Liver (tissue), 9 donors: ENCODE measurements around the gene TRIM26. TPM values are rescaled to one million over a fixed set of nuclear protein-coding genes. Genes with fewer than 3 reads are reported as not detected.

Experiments used
- DNase-seq: peaks from one replicate; pipeline ENCODE4 v3.0.0-alpha.2; 2017; ENCODE audit warnings: low spot score
- H3K27ac ChIP-seq, 2 donors: one replicate each; pipeline ENCODE4 v1.7.0; 2013; ENCODE audit warnings: inconsistent platforms in 2 of 2, low read length in 2 of 2, control low read depth in 1 of 2, low read depth in 1 of 2, mild to moderate bottlenecking in 1 of 2
- H3K27me3 ChIP-seq, 4 donors: one replicate each; pipeline versions ENCODE4 v1.6.1 to v1.7.0; 2013; ENCODE audit warnings: low read length in 3 of 4, inconsistent platforms in 1 of 4, mild to moderate bottlenecking in 1 of 4, moderate library complexity in 1 of 4; ENCODE audit not compliant: control insufficient read depth in 4 of 4, insufficient read depth in 4 of 4
- H3K36me3 ChIP-seq, 4 donors: one replicate each; pipeline versions ENCODE4 v1.6.1 to v1.7.0; 2013; ENCODE audit warnings: low read length in 3 of 4, mild to moderate bottlenecking in 3 of 4, low read depth in 1 of 4, moderate library complexity in 1 of 4; ENCODE audit not compliant: control insufficient read depth in 4 of 4, insufficient read depth in 3 of 4
- H3K4me1 ChIP-seq, 4 donors: one replicate each; pipeline versions ENCODE4 v1.6.1 to v1.7.0; 2013; ENCODE audit warnings: low read length in 3 of 4, mild to moderate bottlenecking in 3 of 4, moderate library complexity in 1 of 4; ENCODE audit not compliant: control insufficient read depth in 4 of 4, insufficient read depth in 4 of 4
- H3K4me3 ChIP-seq, 3 donors: one replicate each; pipeline versions ENCODE4 v1.6.1 to v1.7.0; 2013; ENCODE audit warnings: low read length in 3 of 3, control low read depth in 1 of 3, low read depth in 1 of 3, mild to moderate bottlenecking in 1 of 3
- H3K9ac ChIP-seq, 2 donors: one replicate each; pipeline ENCODE4 v1.7.0; 2013; ENCODE audit warnings: low read length in 2 of 2, mild to moderate bottlenecking in 2 of 2, moderate library complexity in 2 of 2, control low read depth in 1 of 2, low read depth in 1 of 2
- H3K9me3 ChIP-seq, 4 donors: one replicate each; pipeline versions ENCODE4 v1.6.1 to v1.7.0; 2013; ENCODE audit warnings: low read length in 3 of 4; ENCODE audit not compliant: control insufficient read depth in 4 of 4
- ATF3 ChIP-seq: IDR thresholded peaks from 2 replicates; pipeline ENCODE4 v1.6.1; 2016; ENCODE audit warnings: antibody characterized with exemption
- CTCF ChIP-seq: fragments of 150-350 bp; IDR thresholded peaks from 2 replicates; pipeline ENCODE4 v1.5.1; 2017; ENCODE audit warnings: improper control_type of control experiment, low read depth, low read length; ENCODE audit not compliant: missing input control
- EGR1 ChIP-seq, 2 donors: IDR thresholded peaks; 2 replicates each; pipeline ENCODE4 v1.6.1; 2016 to 2018; ENCODE audit warnings: antibody characterized with exemption in 2 of 2, low read depth in 2 of 2
- FOXA1 ChIP-seq: IDR thresholded peaks from 2 replicates; pipeline ENCODE4 v1.6.1; 2016; ENCODE audit warnings: antibody characterized with exemption
- FOXA2 ChIP-seq: IDR thresholded peaks from 2 replicates; pipeline ENCODE4 v1.6.1; 2016; ENCODE audit warnings: antibody characterized with exemption
- GABPA ChIP-seq, 2 donors: IDR thresholded peaks in 1 of 2; conservative IDR thresholded peaks in 1 of 2; 2 replicates each; pipeline ENCODE4 v1.6.1; 2016; ENCODE audit warnings: antibody characterized with exemption in 2 of 2, mild to moderate bottlenecking in 1 of 2, moderate library complexity in 1 of 2
- HNF4A ChIP-seq, 2 donors: conservative IDR thresholded peaks; 2 replicates each; pipeline ENCODE4 v1.6.1; 2016; ENCODE audit warnings: antibody characterized with exemption in 2 of 2, mild to moderate bottlenecking in 2 of 2
- HNF4G ChIP-seq: IDR thresholded peaks from 2 replicates; pipeline ENCODE4 v1.6.1; 2016; ENCODE audit warnings: antibody characterized with exemption
- JUND ChIP-seq, 2 donors: IDR thresholded peaks; 2 replicates each; pipeline ENCODE4 v1.6.1; 2016; ENCODE audit warnings: antibody characterized with exemption in 2 of 2
- MAX ChIP-seq: IDR thresholded peaks from 2 replicates; pipeline ENCODE4 v1.6.1; 2016; ENCODE audit warnings: antibody characterized with exemption
- NR2F2 ChIP-seq: IDR thresholded peaks from 2 replicates; pipeline ENCODE4 v1.6.1; 2016; ENCODE audit warnings: antibody characterized with exemption
- RAD21 ChIP-seq, 2 donors: IDR thresholded peaks; 2 replicates each; pipeline ENCODE4 v1.6.1; 2016; ENCODE audit warnings: antibody characterized with exemption in 2 of 2, mild to moderate bottlenecking in 2 of 2
- REST ChIP-seq: IDR thresholded peaks from 2 replicates; pipeline ENCODE4 v1.6.1; 2016; ENCODE audit warnings: antibody characterized with exemption, mild to moderate bottlenecking
- RXRA ChIP-seq, 2 donors: IDR thresholded peaks; 2 replicates each; pipeline ENCODE4 v1.6.1; 2017 to 2018; ENCODE audit warnings: antibody characterized with exemption in 2 of 2, mild to moderate bottlenecking in 1 of 2
- SP1 ChIP-seq: IDR thresholded peaks from 2 replicates; pipeline ENCODE4 v1.6.1; 2018; ENCODE audit warnings: antibody characterized with exemption, mild to moderate bottlenecking
- TAF1 ChIP-seq: conservative IDR thresholded peaks from 2 replicates; pipeline ENCODE4 v1.6.1; 2016; ENCODE audit warnings: antibody characterized with exemption, mild to moderate bottlenecking
- YY1 ChIP-seq: IDR thresholded peaks from 2 replicates; pipeline ENCODE4 v1.6.1; 2016; ENCODE audit warnings: antibody characterized with exemption, mild to moderate bottlenecking
- ZBTB33 ChIP-seq: IDR thresholded peaks from 2 replicates; pipeline ENCODE4 v1.6.1; 2016; ENCODE audit warnings: antibody characterized with exemption
- WGBS: extraction: QIAGEN DNeasy Blood & Tissue Kit; methylation state at CpG from one replicate; pipeline ENCODE4 v1.1.7; 2013; 5-methylcytosine and 5-hydroxymethylcytosine counted together
- polyA plus RNA-seq, 2 donors: library from polyadenylated mRNA; stranded (reverse) in 1 of 2; unstranded in 1 of 2; fragments of 200-250 nt in 1 of 2; fragments of >200 nt in 1 of 2; fragmentation: Nextera tagmentation in 1 of 2; extraction: Ambion mirVana in 1 of 2; gene quantifications; one replicate each; pipeline versions ENCODE4 v1.2.1 to v1.2.3, GENCODE V29; 2013 to 2015
- total RNA-seq, 2 donors: library from RNA; depleted of rRNA; stranded (reverse); fragments of >200 nt; gene quantifications; one replicate each; pipeline ENCODE4 v1.2.3, GENCODE V29; 2014
- donor health status: healthy.
- donor health status: healthy.
- donor health status: healthy.
- donor health status: healthy.
- donor health status: healthy.

The TRIM26 gene
- total and polyA plus RNA-seq, 4 donors: 14.9 to 50.1 (median 23.9) TPM

- TF ChIP-seq RXRA (IDR thresholded peaks at IDR 0.05): no peak
- no peak for TF ChIP-seq GABPA (IDR thresholded peaks at IDR 0.05 in 1 of 2, conservative IDR thresholded peaks at IDR 0.05 in 1 of 2)
- no peak for TF ChIP-seq EGR1 (IDR thresholded peaks at IDR 0.05; ENCODE audit: low read depth in 2 of 2)
- TF ChIP-seq HNF4A (conservative IDR thresholded peaks at IDR 0.05): no peak
- TF ChIP-seq ZBTB33: no peak
- no peak for TF ChIP-seq YY1
- TF ChIP-seq HNF4G: no peak
- no peak for TF ChIP-seq SP1
- TF ChIP-seq REST: no peak
- no peak for TF ChIP-seq CTCF
- TF ChIP-seq MAX: no peak
- no peak for TF ChIP-seq NR2F2
- no peak for TF ChIP-seq TAF1
- TF ChIP-seq FOXA1: no peak
- TF ChIP-seq FOXA2: no peak
- no peak for TF ChIP-seq JUND (IDR thresholded peaks at IDR 0.05)
- no peak for TF ChIP-seq RAD21 (IDR thresholded peaks at IDR 0.05)
- no peak for TF ChIP-seq ATF3
- H3K4me1 ChIP-seq: no peaks in the 10 kb centered on the region
- no peaks in the 10 kb centered on the region for H3K36me3 ChIP-seq
- WGBS: 60% methylated on average over 2 of the region's 2 CpGs
- H3K27me3 ChIP-seq: no peaks in the 10 kb centered on the region
- H3K9ac ChIP-seq: no peak overlapping the region
- H3K9me3 ChIP-seq: no peaks in the 10 kb centered on the region
- DNase-seq: no peak
- H3K4me3 ChIP-seq: no peak overlapping the region
- H3K27ac ChIP-seq: no peak overlapping the region
Measured at GRCh38 chr6:30234356-30234755, 21.1 kb upstream of the TRIM26 start.
